Fibroblast of skin of back (primary cell): Measurements from ENCODE around the gene NBAS.
A peak's percentile ranks its signal among the peaks of the same experiment; 100 is the strongest.

Experiments
- DNase-seq: peaks from one replicate; pipeline ENCODE4 v3.0.0-alpha.2; 2013

The NBAS gene

DNA sequence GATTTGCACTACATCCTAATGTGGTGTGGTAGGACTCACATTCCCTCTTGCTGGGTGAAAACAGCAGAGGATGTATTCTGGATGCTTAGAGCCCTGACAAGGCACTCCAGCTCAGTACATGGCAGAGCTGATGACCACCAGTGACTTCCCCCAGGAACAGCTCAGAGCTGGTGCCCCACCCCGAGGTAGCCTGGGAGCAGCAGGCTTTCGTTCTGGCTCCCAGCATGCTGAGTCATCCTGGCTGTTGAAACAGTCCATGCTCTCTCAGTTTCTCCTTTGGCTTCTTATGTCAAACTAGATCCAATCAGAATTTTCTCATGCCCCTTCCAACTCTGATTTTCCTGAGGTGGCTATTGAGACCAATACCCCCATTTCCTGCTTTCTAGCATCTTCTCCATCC is 438.2 kb downstream of the NBAS start:
- DNase-seq: peak; percentile 38

DNA sequence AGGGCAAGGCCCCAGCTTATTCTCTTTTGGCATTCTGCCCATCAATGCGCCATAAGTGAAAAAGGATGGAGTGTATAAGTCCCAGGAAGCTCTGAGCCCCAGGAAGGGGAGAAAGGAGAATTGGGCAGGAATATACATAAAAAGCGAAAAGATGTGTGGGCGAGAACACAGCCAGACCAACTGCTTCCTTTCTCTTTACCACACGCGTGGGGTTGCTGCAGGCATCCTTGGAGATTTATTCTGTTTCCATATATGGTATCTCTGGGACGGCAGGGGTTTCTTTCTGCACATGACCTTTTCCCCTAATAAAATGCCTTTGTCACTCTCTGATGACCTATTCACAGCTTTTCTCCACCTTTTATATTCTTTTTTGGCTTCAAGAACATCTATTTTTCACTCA is 440.5 kb downstream of the NBAS start:
- DNase-seq: no peak

DNA sequence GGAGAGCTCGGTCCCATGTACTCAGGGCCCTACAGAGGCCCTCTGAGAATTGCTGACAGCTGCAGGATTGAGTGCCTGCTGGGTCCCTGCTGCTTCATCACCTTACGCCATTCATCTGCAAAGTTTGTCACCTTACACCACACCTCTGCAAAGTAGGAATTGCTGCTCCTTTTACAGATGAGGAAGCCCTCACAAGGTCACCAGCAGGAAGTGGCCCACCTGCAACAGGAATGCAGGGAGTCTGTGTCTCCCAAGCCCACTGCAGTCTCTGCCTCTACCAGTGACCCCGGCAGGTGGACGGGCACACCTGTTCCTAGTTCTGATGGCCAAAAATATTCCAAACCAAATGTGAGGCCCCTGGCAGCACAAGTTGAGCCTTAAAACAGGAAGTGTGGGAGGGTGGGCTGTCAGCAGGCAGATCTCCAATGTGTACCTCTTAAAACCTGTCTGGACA is 441.4 kb downstream of the NBAS start:
- DNase-seq: no peak

DNA sequence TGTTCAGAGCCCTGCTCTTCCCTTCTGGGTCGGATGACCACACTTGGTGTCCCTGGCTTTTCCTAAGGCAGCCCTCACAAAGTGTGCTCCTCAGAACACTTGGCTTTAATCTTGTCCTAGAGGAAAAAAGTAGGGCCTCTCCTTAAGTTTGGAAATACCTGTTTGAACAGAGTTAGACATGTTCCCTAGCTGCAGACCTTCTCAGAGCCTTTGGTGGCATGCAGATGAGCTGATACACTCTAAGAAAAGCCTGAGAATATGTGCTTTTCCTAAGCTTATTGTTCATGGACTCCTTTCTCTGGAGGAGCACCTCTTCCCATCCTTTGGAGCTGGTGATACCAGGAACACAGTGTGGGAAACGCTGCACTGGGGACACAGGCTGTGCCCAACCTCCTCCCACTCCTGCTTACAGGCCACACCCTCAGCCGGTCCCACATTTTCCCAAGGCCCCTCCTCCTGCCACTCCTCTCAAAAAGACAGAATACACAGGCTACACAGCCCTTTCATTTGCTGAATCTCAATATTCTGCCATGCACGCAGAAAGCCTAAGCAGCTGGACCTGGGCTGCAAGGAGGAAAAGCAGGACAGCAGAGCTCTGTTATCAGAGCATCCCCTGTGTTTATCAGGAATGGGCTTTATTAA is 443.6 kb downstream of the NBAS start:
- no peak for DNase-seq
